Measurements from ENCODE around the gene CHSY3. TPM values are rescaled to one million over a fixed set of nuclear protein-coding genes. Genes with fewer than 3 reads are reported as not detected.

Gene CHSY3
- polyA plus RNA-seq, 3 donors = 4.6 to 5.4 (median 5.3) TPM

GRCh38 chr5:130021876-130022275, 117.6 kb downstream of the CHSY3 start:
- no peak for DNase-seq (ENCODE audit: low read depth in 3 of 3, low spot score in 2 of 3)

- no peak for DNase-seq (ENCODE audit: low read depth in 3 of 3, low spot score in 2 of 3)
Measured at GRCh38 chr5:130023604-130024003, 119.3 kb downstream of the CHSY3 start.

- no peak for DNase-seq (ENCODE audit: low read depth in 3 of 3, low spot score in 2 of 3)
Measured at GRCh38 chr5:130024006-130024405, 119.7 kb downstream of the CHSY3 start.

- no peak for DNase-seq (ENCODE audit: low read depth in 3 of 3, low spot score in 2 of 3)
Measured at GRCh38 chr5:130025511-130025910, 121.2 kb downstream of the CHSY3 start.

- no peak for DNase-seq (ENCODE audit: low read depth in 3 of 3, low spot score in 2 of 3)
Measured at GRCh38 chr5:130032807-130033206, 128.5 kb downstream of the CHSY3 start.

GRCh38 chr5:130034566-130035210, 130.4 kb downstream of the CHSY3 start:
- DNase-seq (ENCODE audit: low read depth in 3 of 3, low spot score in 2 of 3) = no peak

- DNase-seq (ENCODE audit: low read depth in 3 of 3, low spot score in 2 of 3) = no peak
Measured at GRCh38 chr5:130035388-130035787, 131.1 kb downstream of the CHSY3 start.

- DNase-seq (ENCODE audit: low read depth in 3 of 3, low spot score in 2 of 3) = no peak
Measured at GRCh38 chr5:130037905-130038304, 133.6 kb downstream of the CHSY3 start.

GRCh38 chr5:130043834-130044233, 139.6 kb downstream of the CHSY3 start:
- no peak for DNase-seq (ENCODE audit: low read depth in 3 of 3, low spot score in 2 of 3)

- no peak for DNase-seq (ENCODE audit: low read depth in 3 of 3, low spot score in 2 of 3)
Measured at GRCh38 chr5:130045334-130045733, 141.1 kb downstream of the CHSY3 start.

GRCh38 chr5:130050585-130050984, 146.3 kb downstream of the CHSY3 start:
- no peak for DNase-seq (ENCODE audit: low read depth in 3 of 3, low spot score in 2 of 3)

- DNase-seq (ENCODE audit: low read depth in 3 of 3, low spot score in 2 of 3) = no peak
Measured at GRCh38 chr5:130052752-130053151, 148.5 kb downstream of the CHSY3 start.

- DNase-seq (ENCODE audit: low read depth in 3 of 3, low spot score in 2 of 3) = no peak
Measured at GRCh38 chr5:130055572-130055971, 151.3 kb downstream of the CHSY3 start.

GRCh38 chr5:130061746-130062145, 157.5 kb downstream of the CHSY3 start:
- DNase-seq (ENCODE audit: low read depth in 3 of 3, low spot score in 2 of 3) = no peak

- DNase-seq (ENCODE audit: low read depth in 3 of 3, low spot score in 2 of 3) = no peak
Measured at GRCh38 chr5:130063603-130064002, 159.3 kb downstream of the CHSY3 start.

- no peak for DNase-seq (ENCODE audit: low read depth in 3 of 3, low spot score in 2 of 3)
Measured at GRCh38 chr5:130064484-130064883, 160.2 kb downstream of the CHSY3 start.

GRCh38 chr5:130065617-130066016, 161.4 kb downstream of the CHSY3 start:
- DNase-seq (ENCODE audit: low read depth in 3 of 3, low spot score in 2 of 3) = no peak

- no peak for DNase-seq (ENCODE audit: low read depth in 3 of 3, low spot score in 2 of 3)
Measured at GRCh38 chr5:130066644-130067043, 162.4 kb downstream of the CHSY3 start.

- DNase-seq (ENCODE audit: low read depth in 3 of 3, low spot score in 2 of 3) = no peak
Measured at GRCh38 chr5:130067364-130067763, 163.1 kb downstream of the CHSY3 start.

GRCh38 chr5:130068101-130068500, 163.8 kb downstream of the CHSY3 start:
- DNase-seq (ENCODE audit: low read depth in 3 of 3, low spot score in 2 of 3) = no peak

GRCh38 chr5:130068988-130069387, 164.7 kb downstream of the CHSY3 start:
- no peak for DNase-seq (ENCODE audit: low read depth in 3 of 3, low spot score in 2 of 3)

GRCh38 chr5:130074820-130075219, 170.6 kb downstream of the CHSY3 start:
- DNase-seq (ENCODE audit: low read depth in 3 of 3, low spot score in 2 of 3) = no peak

GRCh38 chr5:130077007-130077406, 172.7 kb downstream of the CHSY3 start:
- no peak for DNase-seq (ENCODE audit: low read depth in 3 of 3, low spot score in 2 of 3)
